GM19193 (cell line): ENCODE measurements around the gene PITPNC1.

ENCODE experiments used
- POLR2A ChIP-seq: IDR thresholded peaks from 4 replicates; pipeline ENCODE4 v1.6.1; 2011; ENCODE audit not compliant: insufficient read depth, insufficient read length; ENCODE audit errors: extremely low read depth

Gene PITPNC1

DNA sequence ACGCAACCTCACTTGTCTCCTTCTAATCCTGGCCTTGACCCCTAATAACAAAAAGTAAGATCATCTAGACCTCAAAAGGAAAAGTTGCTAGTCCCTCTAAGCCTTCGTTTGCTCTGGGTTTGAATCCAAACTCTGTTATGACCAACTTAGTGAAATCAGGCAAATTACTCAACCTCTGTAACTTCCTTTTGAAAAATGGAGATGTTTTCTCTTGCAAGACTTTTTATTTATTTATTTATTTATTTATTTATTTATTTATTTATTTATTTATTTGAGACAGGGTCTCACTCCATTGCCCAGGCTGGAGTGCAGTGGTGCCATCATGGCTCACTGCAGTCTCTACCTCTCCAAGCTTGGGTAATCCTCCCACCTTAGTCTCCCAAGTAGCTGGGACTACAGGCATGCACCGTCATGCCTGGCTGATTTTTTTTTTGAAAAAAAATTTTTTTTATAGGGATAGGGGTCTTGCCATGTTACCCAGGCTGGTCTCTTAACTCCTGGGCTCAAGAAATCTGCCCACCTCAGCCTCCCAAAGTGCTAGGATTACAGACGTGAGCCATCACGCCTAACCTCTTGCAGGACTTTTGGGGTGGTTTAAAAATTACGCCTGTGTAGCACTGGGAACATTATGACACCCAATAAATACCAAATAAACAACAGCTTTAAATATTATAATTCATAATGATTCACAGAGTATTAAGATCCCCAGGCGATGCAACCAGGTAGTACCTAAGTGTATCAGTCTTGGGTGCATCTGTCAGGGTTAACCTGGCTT, 63.4 kb downstream of the PITPNC1 start:
- TF ChIP-seq POLR2A, result no peak

GRCh38 chr17:67441052-67441895, 64.2 kb downstream of the PITPNC1 start:
- no peak for TF ChIP-seq POLR2A

GRCh38 chr17:67441896-67442219, 64.8 kb downstream of the PITPNC1 start:
- no peak for TF ChIP-seq POLR2A

DNA sequence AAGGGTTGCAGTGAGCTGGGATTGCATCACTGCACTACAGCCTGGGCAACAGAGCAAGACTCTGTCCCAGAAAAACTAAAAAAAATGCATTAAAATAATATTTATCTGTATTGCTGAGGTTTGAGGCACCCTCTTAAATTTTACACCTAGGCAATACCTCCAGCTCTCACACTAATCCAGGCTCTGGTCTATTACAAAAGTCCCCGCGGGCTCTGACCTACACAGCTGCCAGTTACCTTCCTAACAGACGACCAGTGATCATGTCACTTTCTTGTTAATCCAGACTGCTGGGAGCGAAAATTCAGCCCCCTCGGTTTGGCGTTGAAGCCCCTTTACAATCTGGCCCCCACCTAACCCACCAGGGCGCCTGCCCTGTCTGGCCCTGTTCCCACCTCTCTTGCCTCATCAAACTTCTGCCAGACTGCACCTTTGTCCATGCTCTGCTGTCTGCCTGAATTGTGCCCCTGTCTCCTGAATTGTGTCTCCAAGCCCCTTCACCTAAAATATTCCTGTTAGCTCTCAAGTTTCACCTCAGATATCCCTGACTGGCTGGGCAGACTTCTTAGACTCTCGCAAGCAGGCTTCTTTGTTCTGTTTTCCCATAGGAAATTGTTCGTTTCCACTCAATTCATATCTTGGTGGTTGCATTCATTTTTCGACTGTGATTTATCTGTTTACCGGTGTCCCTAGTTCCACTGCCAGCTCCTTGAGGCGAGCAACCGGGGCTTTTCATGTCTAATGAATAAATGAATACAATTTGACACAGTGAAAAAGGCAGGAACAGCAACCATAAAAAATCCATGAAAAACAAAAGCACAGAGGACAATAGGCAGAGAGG, 65.9 kb downstream of the PITPNC1 start:
- no peak for TF ChIP-seq POLR2A

DNA sequence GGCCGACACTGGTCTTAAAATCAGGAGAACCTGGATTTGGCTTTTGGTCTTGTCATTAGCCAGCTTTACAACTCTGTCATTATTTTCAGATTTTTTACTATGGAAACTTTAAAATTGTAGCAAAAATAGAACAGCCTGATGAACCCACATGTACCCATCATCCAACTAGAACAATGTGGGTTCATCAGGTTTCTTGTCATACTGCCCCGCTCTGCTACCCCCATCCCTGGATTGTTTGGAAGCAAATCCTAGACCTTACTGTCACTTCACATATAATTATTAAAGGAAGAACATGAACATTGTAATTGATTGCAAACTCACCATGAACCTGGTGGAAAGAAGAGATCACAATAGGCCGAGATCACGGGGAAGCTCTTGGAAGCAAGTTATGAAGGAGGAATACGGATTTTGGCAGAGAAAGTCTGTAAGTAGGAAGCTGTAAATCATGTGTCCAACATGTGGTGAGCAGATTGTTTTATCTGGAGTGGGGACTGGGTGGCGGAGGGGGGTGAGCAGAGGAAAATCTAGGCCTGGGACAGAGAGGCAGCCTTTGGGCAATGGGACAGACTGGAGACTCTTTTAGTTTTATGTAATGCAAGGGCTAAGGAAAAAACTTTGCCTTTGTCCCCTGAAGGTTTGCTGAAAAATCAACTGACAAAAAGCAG, 67.0 kb downstream of the PITPNC1 start:
- no peak for TF ChIP-seq POLR2A

GRCh38 chr17:67448449-67448848, 71.4 kb downstream of the PITPNC1 start:
- TF ChIP-seq POLR2A, result no peak

DNA sequence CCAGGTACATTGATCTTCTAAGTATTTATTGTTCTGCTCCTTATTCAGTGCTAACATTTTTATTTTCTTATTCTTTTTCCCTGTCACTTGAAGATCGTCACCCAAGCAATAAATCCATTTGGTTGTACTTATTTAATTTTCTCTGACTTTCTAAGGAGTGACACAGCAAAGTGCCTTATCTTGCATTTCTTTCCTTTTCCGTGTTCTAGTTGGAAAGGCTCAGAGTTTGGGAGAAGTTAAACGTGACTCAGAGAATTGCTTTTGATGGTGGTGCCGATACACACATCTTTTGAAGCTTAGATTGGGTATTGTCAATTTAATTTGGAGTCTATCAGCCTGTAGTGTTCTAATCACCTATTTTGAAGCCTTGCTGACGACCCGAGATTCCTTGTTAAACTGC, 72.0 kb downstream of the PITPNC1 start:
- TF ChIP-seq POLR2A, result no peak

GRCh38 chr17:67449845-67450755, 73.0 kb downstream of the PITPNC1 start:
- TF ChIP-seq POLR2A, result no peak

GRCh38 chr17:67452681-67453554, 75.8 kb downstream of the PITPNC1 start:
- TF ChIP-seq POLR2A, result no peak

DNA sequence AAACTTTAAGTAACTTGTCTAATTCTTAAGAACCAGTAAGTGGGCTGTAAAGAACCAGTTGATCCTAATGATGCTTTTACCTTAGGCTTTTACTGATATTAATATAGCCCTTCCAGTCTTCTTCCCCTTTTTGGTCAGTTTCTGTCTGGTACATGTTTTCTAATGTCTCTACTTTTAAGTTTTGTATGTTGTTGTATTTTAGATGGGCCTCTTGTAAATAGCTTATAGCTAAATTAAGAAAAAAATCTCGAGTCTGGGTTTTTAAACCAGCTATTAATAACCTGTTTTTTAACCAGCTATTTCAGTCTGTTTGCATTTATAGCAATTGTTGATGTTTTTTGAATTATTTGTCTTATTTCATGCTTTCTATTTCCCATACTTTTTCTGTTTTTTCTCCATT, 79.0 kb downstream of the PITPNC1 start:
- no peak for TF ChIP-seq POLR2A

DNA sequence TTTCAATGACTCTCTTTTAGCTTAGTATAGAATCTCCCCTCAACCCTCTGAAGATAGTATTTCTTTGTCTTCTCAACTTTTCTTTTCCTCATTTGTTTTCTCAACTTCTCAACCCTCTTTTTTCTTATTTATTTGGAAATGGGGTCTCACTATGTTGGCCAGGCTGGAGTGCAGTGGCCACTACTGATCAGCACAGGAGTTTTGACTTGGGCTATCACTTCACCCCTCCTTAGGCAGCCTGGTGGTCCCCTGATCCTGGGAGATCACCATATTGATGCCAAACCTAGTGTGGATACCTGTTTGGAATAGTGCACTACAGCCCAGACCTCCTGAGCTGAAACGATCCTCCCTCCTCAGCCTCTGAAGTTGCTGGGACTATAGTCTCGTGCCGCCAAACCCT, 79.8 kb downstream of the PITPNC1 start:
- TF ChIP-seq POLR2A, result no peak

DNA sequence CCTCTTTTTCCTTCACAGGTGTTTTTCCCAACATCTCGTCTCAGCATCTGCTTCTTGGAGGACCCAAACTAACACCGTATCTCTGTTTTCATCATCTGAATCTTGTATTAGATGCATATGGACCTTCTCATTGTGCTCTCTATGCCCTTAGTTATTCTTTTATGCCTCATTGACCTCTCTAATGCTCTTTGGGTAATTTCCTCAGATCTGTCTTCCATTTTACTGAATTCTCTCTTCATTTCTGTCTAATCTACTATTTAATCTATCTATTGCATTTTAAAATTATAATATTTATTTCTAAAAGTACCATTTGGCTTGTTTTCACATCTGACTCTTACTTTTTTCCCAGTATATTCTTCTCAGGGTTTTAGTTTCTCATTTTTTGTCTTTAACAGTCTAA, 81.1 kb downstream of the PITPNC1 start:
- TF ChIP-seq POLR2A, result no peak

- TF ChIP-seq POLR2A, result no peak
Measured at GRCh38 chr17:67459985-67460384, 82.9 kb downstream of the PITPNC1 start.
